A549 (cell line): ENCODE measurements around the gene CXXC5. TPM values are rescaled to one million over a fixed set of nuclear protein-coding genes. Genes with fewer than 3 reads are reported as not detected.
A peak's percentile ranks its signal among the peaks of the same experiment; 100 is the strongest.

Experiments used
- ATAC-seq, 2 experiments: fragments of 200-7000 bp in 1 of 2; fragments of >200 bp in 1 of 2; cut with Nextera tagmentation in 1 of 2; cut with Tn5 transposase in 1 of 2; 3 replicates each; pipeline versions ENCODE4 v1.8.0 to v1.9.1; 2018 to 2020; ENCODE audit warnings: mild to moderate bottlenecking in 1 of 2, moderate library complexity in 1 of 2
- CTCF ChIA-PET: fragments of 300-600 bp; sonication (Branson Sonifier 250); formaldehyde crosslinking; extraction: SDS; loops from one replicate; lab custom pipeline; 2021; ENCODE audit warnings: antibody characterized with exemption, inconsistent platforms; lab: Yijun Ruan, JAX
- POLR2A ChIA-PET: fragments of 350-600 bp; formaldehyde crosslinking; extraction: SDS; loops from one replicate; lab custom pipeline; 2021; ENCODE audit warnings: antibody characterized with exemption, inconsistent platforms; lab: Yijun Ruan, JAX
- DNase-seq, 2 experiments: peaks; one replicate each; pipeline versions ENCODE4 v3.0.0 to v3.0.0-alpha.2; 2011 to 2016; ENCODE audit warnings: low read depth in 1 of 2, low spot score in 1 of 2
- FAIRE-seq: peaks from 2 replicates; lab custom pipeline; 2011; peaks lifted over from hg19 to GRCh38; lab: Jason Lieb, UNC
- H3K27ac ChIP-seq, 2 experiments: fragments of >200 bp; sonication (Bioruptor Twin); formaldehyde crosslinking; 3 replicates each; pipeline ENCODE4 v1.5.1; 2016 to 2017
- H3K4me1 ChIP-seq: fragments of >200 bp; sonication (Bioruptor Twin); formaldehyde crosslinking; 3 replicates; pipeline ENCODE4 v1.6.1; 2016
- H3K4me2 ChIP-seq: fragments of >200 bp; sonication (Bioruptor Twin); formaldehyde crosslinking; 3 replicates; pipeline ENCODE4 v1.6.1; 2016
- H3K4me3 ChIP-seq: fragments of >200 bp; sonication (Bioruptor Twin); formaldehyde crosslinking; 3 replicates; pipeline ENCODE4 v1.5.1; 2016
- H3K9me3 ChIP-seq: fragments of >200 bp; sonication (Bioruptor Twin); formaldehyde crosslinking; 3 replicates; pipeline ENCODE4 v1.6.1; 2016
- ATOH8 ChIP-seq: fragments of 250-450 bp; sonication (Bioruptor Pico); IDR thresholded peaks from 2 replicates; pipeline ENCODE4 v1.5.0; 2020; ENCODE audit warnings: low read depth, mild to moderate bottlenecking, moderate library complexity
- BCL3 ChIP-seq: fragments of >200 bp; sonication (Bioruptor Twin); formaldehyde crosslinking; IDR thresholded peaks from 3 replicates; pipeline ENCODE4 v1.6.1; 2016
- CBX2 ChIP-seq: fragments of 200-600 bp; sonication (generic); IDR thresholded peaks from 2 replicates; pipeline ENCODE4 v1.6.1; 2016; ENCODE audit warnings: low read depth, mild to moderate bottlenecking, borderline replicate concordance
- CBX8 ChIP-seq: fragments of 200-600 bp; sonication (generic); IDR thresholded peaks from 2 replicates; pipeline ENCODE4 v1.6.1; 2016
- EP300 ChIP-seq, 2 experiments: fragments of >200 bp; sonication (Bioruptor Twin); formaldehyde crosslinking; IDR thresholded peaks; 2 replicates in 1 of 2; 3 replicates in 1 of 2; pipeline ENCODE4 v1.6.1; 2016 to 2017
- FOSB ChIP-seq: fragments of 250-450 bp; sonication (Bioruptor Pico); IDR thresholded peaks from 2 replicates; pipeline ENCODE4 v1.5.0; 2020; ENCODE audit warnings: mild to moderate bottlenecking, moderate library complexity
- FOSL2 ChIP-seq, 2 experiments: fragments of 450-650 bp in 1 of 2; fragments of >200 bp in 1 of 2; sonication (Bioruptor Twin) in 1 of 2; formaldehyde crosslinking; IDR thresholded peaks; 2 replicates each; pipeline versions ENCODE4 v1.5.0 to v1.6.1; 2016 to 2020; ENCODE audit warnings: mild to moderate bottlenecking in 1 of 2, moderate library complexity in 1 of 2
- FOXS1 ChIP-seq: fragments of 250-450 bp; sonication (Bioruptor Pico); IDR thresholded peaks from 2 replicates; pipeline ENCODE4 v1.5.0; 2020; ENCODE audit warnings: mild to moderate bottlenecking, moderate library complexity
- HEYL ChIP-seq: fragments of 250-450 bp; sonication (Bioruptor Pico); IDR thresholded peaks from 2 replicates; pipeline ENCODE4 v1.8.0; 2021; ENCODE audit warnings: mild to moderate bottlenecking, moderate library complexity
- JUNB ChIP-seq: fragments of >200 bp; sonication (Bioruptor Twin); formaldehyde crosslinking; IDR thresholded peaks from 2 replicates; pipeline ENCODE4 v1.6.1; 2016
- MAFK ChIP-seq: fragments of 450-650 bp; IDR thresholded peaks from 2 replicates; pipeline ENCODE4 v1.6.1; 2014; ENCODE audit not compliant: partially characterized antibody
- MYC ChIP-seq: IDR thresholded peaks from 2 replicates; pipeline ENCODE4 v1.6.1; 2012; ENCODE audit warnings: mild to moderate bottlenecking, inconsistent platforms, low read length, improper control_type of control experiment, borderline replicate concordance
- RARB ChIP-seq: fragments of 250-450 bp; sonication (Bioruptor Pico); IDR thresholded peaks from 2 replicates; pipeline ENCODE4 v1.8.0; 2021; ENCODE audit warnings: mild to moderate bottlenecking, moderate library complexity
- SMC3 ChIP-seq: fragments of >200 bp; sonication (Bioruptor Twin); formaldehyde crosslinking; IDR thresholded peaks from 3 replicates; pipeline ENCODE4 v1.6.1; 2018; ENCODE audit warnings: inconsistent platforms
- TFCP2L1 ChIP-seq: fragments of 250-450 bp; sonication (Bioruptor Pico); IDR thresholded peaks from 2 replicates; pipeline ENCODE4 v1.5.0; 2021; ENCODE audit warnings: mild to moderate bottlenecking
- ZSCAN20 ChIP-seq: fragments of 250-450 bp; sonication (Bioruptor Pico); IDR thresholded peaks from 2 replicates; pipeline ENCODE4 v1.8.0; 2022; ENCODE audit warnings: mild to moderate bottlenecking, moderate library complexity
- WGBS: methylation state at CpG from one replicate; pipeline ENCODE4 v1.1.6; 2017; ENCODE audit errors: missing lambda C conversion rate; 5-methylcytosine and 5-hydroxymethylcytosine counted together
- polyA plus RNA-seq, 4 experiments: library from polyadenylated mRNA; depleted of rRNA in 3 of 4; stranded (reverse); fragments of >200 nt; fragmentation: RNase III in 1 of 4; extraction: RNeasy Plus Mini Kit Qiagen cat#74134 plus additional on column Dnase treatment in 1 of 4; gene quantifications; 2 replicates in 3 of 4; 3 replicates in 1 of 4; pipeline ENCODE4 v1.2.3, GENCODE V29; 2011 to 2017

CXXC5 gene
- polyA plus RNA-seq, 2 of the 4 experiments (the other 2 are of a cell fraction) = 18.1 to 32.5 TPM

- 85% methylated on average over 22 of the region's 22 CpGs for WGBS
- no peak overlapping the region for H3K4me2 ChIP-seq
- ChIA-PET CTCF (interaction anchor here (0.6 to 4.1 kb wide), 7 partner anchors 12 to 307 kb away, joined by 3 to 39 read pairs (median 3); no protein-coding TSS in a partner anchor), POLR2A (interaction anchor here (0.9 kb wide), 1 partner anchor 30 kb away, joined by 3 read pairs; the partner anchor contains the start of gene CXXC5)
- ATAC-seq = no peak
- H3K4me1 ChIP-seq = peaks cover 20% of the 10 kb centered on the region; the same call in 2 of the 3 replicates
- no peaks in the 10 kb centered on the region for H3K9me3 ChIP-seq
- no peak for DNase-seq
- FAIRE-seq = no peak
- no peak overlapping the region for H3K4me3 ChIP-seq
- TF ChIP-seq ZSCAN20 (CRISPR knock-in tag) = no peak
- TF ChIP-seq MAFK = peak; percentile 64
- no peak for TF ChIP-seq EP300 (IDR thresholded peaks at IDR 0.05)
- 0 out of 6 replicates have a peak overlapping the region, but pooled peaks of 1 of the 2 experiments have one; percentile 7 for H3K27ac ChIP-seq
Measured at GRCh38 chr5:139677736-139678613, 29.8 kb downstream of the CXXC5 start.

- FAIRE-seq = no peak
- peak in 1 of 2 experiments; percentile 41; a peak in 3 of 6 replicates for ATAC-seq
- CTCF ChIA-PET = interaction anchor here (0.6 to 4.1 kb wide), 5 partner anchors 11 to 146 kb away, joined by 3 to 39 read pairs (median 5); no protein-coding TSS in a partner anchor
Measured at GRCh38 chr5:139678751-139679750, 30.9 kb downstream of the CXXC5 start.

GRCh38 chr5:139680368-139681111, 32.4 kb downstream of the CXXC5 start:
- WGBS = 91% methylated on average over 33 of the region's 36 CpGs
- CTCF ChIA-PET = no interaction called here
- DNase-seq (no peak), ATAC-seq (no peak), FAIRE-seq (no peak)
- no peak for TF ChIP-seq CBX8
- Histone ChIP-seq H3K4me2 (no peak overlapping the region), H3K4me1 (peaks cover 13% of the 10 kb centered on the region), H3K27ac (no peak overlapping the region), H3K4me3 (no peak overlapping the region), H3K9me3 (no peaks in the 10 kb centered on the region)
- POLR2A ChIA-PET = no interaction called here

More at GRCh38 chr5:139678751-139679750, 30.9 kb downstream of the CXXC5 start:
- 82% methylated on average over 11 of the region's 17 CpGs for WGBS
- Histone ChIP-seq H3K4me2 (no peak overlapping the region), H3K27ac (0 out of 6 replicates have a peak overlapping the region, but pooled peaks of 1 of the 2 experiments have one; percentile 10), H3K9me3 (no peaks in the 10 kb centered on the region), H3K4me1 (peaks cover 17% of the 10 kb centered on the region; the same call in 2 of the 3 replicates), H3K4me3 (no peak overlapping the region)
- no peak for TF ChIP-seq SMC3
- no peak for TF ChIP-seq MYC
- TF ChIP-seq CBX2 = no peak
- DNase-seq = no peak
- POLR2A ChIA-PET = no interaction called here

GRCh38 chr5:139681112-139681458, 32.9 kb downstream of the CXXC5 start:
- POLR2A ChIA-PET = no interaction called here
- DNase-seq (no peak), ATAC-seq (no peak), FAIRE-seq (no peak)
- CTCF ChIA-PET = no interaction called here
- TF ChIP-seq FOSB (CRISPR knock-in tag) (no peak), RARB (CRISPR knock-in tag) (no peak), HEYL (CRISPR knock-in tag) (no peak), TFCP2L1 (CRISPR knock-in tag) (no peak), FOXS1 (CRISPR knock-in tag) (no peak), JUNB (no peak), FOSL2 (IDR thresholded peaks at IDR 0.05) (no peak), FOSL2 (CRISPR knock-in tag; IDR thresholded peaks at IDR 0.05) (no peak), BCL3 (no peak), MYC (no peak), ATOH8 (CRISPR knock-in tag) (no peak)
- H3K4me2 ChIP-seq = no peak overlapping the region
- H3K9me3 ChIP-seq = no peaks in the 10 kb centered on the region
- 95% methylated on average over 22 of the region's 22 CpGs for WGBS
- peaks cover 13% of the 10 kb centered on the region for H3K4me1 ChIP-seq
- no peak overlapping the region for H3K4me3 ChIP-seq
- H3K27ac ChIP-seq = no peak overlapping the region
